ENCODE results near the gene CDCP1. TPM values are rescaled to one million over a fixed set of nuclear protein-coding genes. Genes with fewer than 3 reads are reported as not detected.

CDCP1 gene
- total and polyA plus RNA-seq, 4 donors, result 1.6 to 20.7 (median 4.2) TPM

GRCh38 chr3:45059132-45059531 lies 87.0 kb downstream of the CDCP1 start:
- Histone ChIP-seq H3K27me3 (ENCODE audit: control insufficient read depth in 3 of 3, insufficient read depth in 3 of 3, low read length in 2 of 3) (no peaks in the 10 kb centered on the region), H3K4me3 (no peak overlapping the region), H3K27ac (ENCODE audit: low read depth in 1 of 2, low read length in 1 of 2) (no peak overlapping the region), H3K9me3 (ENCODE audit: control insufficient read depth in 4 of 4, insufficient read depth in 3 of 4, low read length in 3 of 4) (no peaks in the 10 kb centered on the region), H3K36me3 (ENCODE audit: control insufficient read depth in 4 of 4, insufficient read depth in 4 of 4, low read length in 4 of 4) (no peaks in the 10 kb centered on the region), H3K9ac (ENCODE audit: insufficient read depth in 1 of 2, low read length in 2 of 2) (no peak overlapping the region), H3K4me1 (ENCODE audit: control insufficient read depth in 5 of 5, insufficient read depth in 5 of 5, low read length in 5 of 5) (peaks cover 0 to 10% (median 3%) of the 10 kb centered on the region in 5 donors)
- no peak for TF ChIP-seq CTCF (IDR thresholded peaks at IDR 0.05; ENCODE audit: control extremely low read depth, extremely low read depth)
- WGBS, 2 donors, result 91 to 93% methylated on average over 2 of the region's 2 CpGs
- ATAC-seq (ENCODE audit: insufficient read depth, low FRiP score), result no peak
- no peak for DNase-seq

GRCh38 chr3:45057557-45057956 lies 88.6 kb downstream of the CDCP1 start:
- H3K27me3 ChIP-seq (ENCODE audit: control insufficient read depth in 3 of 3, insufficient read depth in 3 of 3, low read length in 2 of 3), result no peaks in the 10 kb centered on the region
- H3K9me3 ChIP-seq (ENCODE audit: control insufficient read depth in 4 of 4, insufficient read depth in 3 of 4, low read length in 3 of 4), result no peaks in the 10 kb centered on the region
- no peak for DNase-seq
- H3K4me1 ChIP-seq (ENCODE audit: control insufficient read depth in 5 of 5, insufficient read depth in 5 of 5, low read length in 5 of 5), result peaks cover 0 to 10% (median 3%) of the 10 kb centered on the region in 5 donors
- WGBS, 2 donors, result 84 to 88% methylated on average over 3 of the region's 3 CpGs
- no peak overlapping the region for H3K4me3 ChIP-seq
- H3K9ac ChIP-seq (ENCODE audit: insufficient read depth in 1 of 2, low read length in 2 of 2), result no peak overlapping the region
- TF ChIP-seq CTCF (IDR thresholded peaks at IDR 0.05; ENCODE audit: control extremely low read depth, extremely low read depth), result no peak
- no peak overlapping the region for H3K27ac ChIP-seq (ENCODE audit: low read depth in 1 of 2, low read length in 1 of 2)
- H3K36me3 ChIP-seq (ENCODE audit: control insufficient read depth in 4 of 4, insufficient read depth in 4 of 4, low read length in 4 of 4), result no peaks in the 10 kb centered on the region
- no peak for ATAC-seq (ENCODE audit: insufficient read depth, low FRiP score)

- Histone ChIP-seq H3K27me3 (ENCODE audit: control insufficient read depth in 3 of 3, insufficient read depth in 3 of 3, low read length in 2 of 3) (no peaks in the 10 kb centered on the region), H3K36me3 (ENCODE audit: control insufficient read depth in 4 of 4, insufficient read depth in 4 of 4, low read length in 4 of 4) (no peaks in the 10 kb centered on the region), H3K4me1 (ENCODE audit: control insufficient read depth in 5 of 5, insufficient read depth in 5 of 5, low read length in 5 of 5) (peaks cover 0 to 10% (median 3%) of the 10 kb centered on the region in 5 donors), H3K27ac (ENCODE audit: low read depth in 1 of 2, low read length in 1 of 2) (peak overlapping the region in 1 of 2 donors; percentile 30), H3K9ac (ENCODE audit: insufficient read depth in 1 of 2, low read length in 2 of 2) (no peak overlapping the region), H3K9me3 (ENCODE audit: control insufficient read depth in 4 of 4, insufficient read depth in 3 of 4, low read length in 3 of 4) (no peaks in the 10 kb centered on the region), H3K4me3 (no peak overlapping the region)
- WGBS, 2 donors, result 74 to 80% methylated on average over 5 of the region's 5 CpGs
- peak; percentile 51 for ATAC-seq (ENCODE audit: insufficient read depth, low FRiP score)
- TF ChIP-seq CTCF (IDR thresholded peaks at IDR 0.05; ENCODE audit: control extremely low read depth, extremely low read depth), result no peak
- DNase-seq, result peak in 1 of 3 donors; percentile 6
These were observed 89.4 kb downstream of the CDCP1 start for GRCh38 chr3:45056608-45057301.

Data from lung (tissue), 12 donors.